ENCODE results near the gene LYPD6B.

Gene LYPD6B

GRCh38 chr2:149084924-149085795 lies 46.7 kb downstream of the LYPD6B start:
- Mint-ChIP-seq H3K9me3 (no peaks in the 10 kb centered on the region), H3K36me3 (peaks cover 2% of the 10 kb centered on the region), H3K27me3 (peaks cover 4% of the 10 kb centered on the region), H3K27ac (no peak overlapping the region), H3K4me3 (no peak overlapping the region), H3K4me1 (peaks cover 26% of the 10 kb centered on the region)
- no peak for ATAC-seq (ENCODE audit: low read depth)
- no peak for DNase-seq (ENCODE audit: low spot score in 2 of 2)

- DNase-seq (ENCODE audit: low spot score in 2 of 2) (no peak), ATAC-seq (ENCODE audit: low read depth) (no peak)
- Mint-ChIP-seq H3K4me3 (no peak overlapping the region), H3K9me3 (no peaks in the 10 kb centered on the region), H3K27ac (no peak overlapping the region), H3K27me3 (peaks cover 7% of the 10 kb centered on the region), H3K4me1 (peaks cover 24% of the 10 kb centered on the region), H3K36me3 (peaks cover under 1% of the 10 kb centered on the region)
These were observed 49.3 kb downstream of the LYPD6B start for GRCh38 chr2:149087751-149088150.

GRCh38 chr2:149089068-149089467 lies 50.6 kb downstream of the LYPD6B start:
- DNase-seq (ENCODE audit: low spot score in 2 of 2), result no peak
- ATAC-seq (ENCODE audit: low read depth), result no peak

GRCh38 chr2:149090706-149091105 lies 52.2 kb downstream of the LYPD6B start:
- H3K27ac Mint-ChIP-seq, result no peak overlapping the region
- H3K4me1 Mint-ChIP-seq, result peaks cover 20% of the 10 kb centered on the region
- peaks cover 14% of the 10 kb centered on the region for H3K27me3 Mint-ChIP-seq
- H3K36me3 Mint-ChIP-seq, result peaks cover 6% of the 10 kb centered on the region
- no peaks in the 10 kb centered on the region for H3K9me3 Mint-ChIP-seq
- DNase-seq (ENCODE audit: low spot score in 2 of 2), result no peak
- no peak overlapping the region for H3K4me3 Mint-ChIP-seq
- no peak for ATAC-seq (ENCODE audit: low read depth)

More at GRCh38 chr2:149089068-149089467, 50.6 kb downstream of the LYPD6B start:
- Mint-ChIP-seq H3K9me3 (no peaks in the 10 kb centered on the region), H3K4me3 (no peak overlapping the region), H3K4me1 (peaks cover 25% of the 10 kb centered on the region), H3K36me3 (peaks cover 3% of the 10 kb centered on the region), H3K27ac (no peak overlapping the region), H3K27me3 (peaks cover 9% of the 10 kb centered on the region)

- no peak overlapping the region for H3K27ac Mint-ChIP-seq
- DNase-seq (ENCODE audit: low spot score in 2 of 2) (no peak), ATAC-seq (ENCODE audit: low read depth) (no peak)
- H3K27me3 Mint-ChIP-seq, result peaks cover 15% of the 10 kb centered on the region
- no peaks in the 10 kb centered on the region for H3K9me3 Mint-ChIP-seq
- H3K4me3 Mint-ChIP-seq, result no peak overlapping the region
- H3K36me3 Mint-ChIP-seq, result peaks cover 7% of the 10 kb centered on the region
- H3K4me1 Mint-ChIP-seq, result peaks cover 17% of the 10 kb centered on the region
These were observed 55.1 kb downstream of the LYPD6B start for GRCh38 chr2:149093579-149093978.

GRCh38 chr2:149094217-149095015 lies 55.9 kb downstream of the LYPD6B start:
- H3K4me1 Mint-ChIP-seq, result peaks cover 13% of the 10 kb centered on the region
- H3K9me3 Mint-ChIP-seq, result no peaks in the 10 kb centered on the region
- ATAC-seq (ENCODE audit: low read depth) (no peak), DNase-seq (ENCODE audit: low spot score in 2 of 2) (no peak)
- peaks cover 15% of the 10 kb centered on the region for H3K27me3 Mint-ChIP-seq
- peaks cover 7% of the 10 kb centered on the region for H3K36me3 Mint-ChIP-seq
- H3K4me3 Mint-ChIP-seq, result no peak overlapping the region
- H3K27ac Mint-ChIP-seq, result no peak overlapping the region

GRCh38 chr2:149098701-149099100 lies 60.2 kb downstream of the LYPD6B start:
- H3K4me3 Mint-ChIP-seq, result no peak overlapping the region
- H3K27ac Mint-ChIP-seq, result no peak overlapping the region
- peaks cover 9% of the 10 kb centered on the region for H3K27me3 Mint-ChIP-seq
- peaks cover 7% of the 10 kb centered on the region for H3K4me1 Mint-ChIP-seq
- no peak for ATAC-seq (ENCODE audit: low read depth)
- H3K9me3 Mint-ChIP-seq, result no peaks in the 10 kb centered on the region
- H3K36me3 Mint-ChIP-seq, result peaks cover 4% of the 10 kb centered on the region
- DNase-seq (ENCODE audit: low spot score in 2 of 2), result no peak

GRCh38 chr2:149099298-149099697 lies 60.8 kb downstream of the LYPD6B start:
- peaks cover 4% of the 10 kb centered on the region for H3K36me3 Mint-ChIP-seq
- no peak overlapping the region for H3K4me3 Mint-ChIP-seq
- no peak for ATAC-seq (ENCODE audit: low read depth)
- H3K27me3 Mint-ChIP-seq, result peaks cover 8% of the 10 kb centered on the region
- no peaks in the 10 kb centered on the region for H3K9me3 Mint-ChIP-seq
- H3K27ac Mint-ChIP-seq, result no peak overlapping the region
- no peak for DNase-seq (ENCODE audit: low spot score in 2 of 2)
- peaks cover 7% of the 10 kb centered on the region for H3K4me1 Mint-ChIP-seq

GRCh38 chr2:149100739-149101699 lies 62.5 kb downstream of the LYPD6B start:
- DNase-seq (ENCODE audit: low spot score in 2 of 2) (no peak), ATAC-seq (ENCODE audit: low read depth) (no peak)
- Mint-ChIP-seq H3K27ac (no peak overlapping the region), H3K4me1 (peaks cover 1% of the 10 kb centered on the region), H3K27me3 (peaks cover 1% of the 10 kb centered on the region), H3K9me3 (no peaks in the 10 kb centered on the region), H3K4me3 (no peak overlapping the region), H3K36me3 (no peaks in the 10 kb centered on the region)

- no peaks in the 10 kb centered on the region for H3K36me3 Mint-ChIP-seq
- H3K9me3 Mint-ChIP-seq, result peaks cover 2% of the 10 kb centered on the region
- no peak overlapping the region for H3K4me3 Mint-ChIP-seq
- H3K27ac Mint-ChIP-seq, result no peak overlapping the region
- H3K4me1 Mint-ChIP-seq, result no peaks in the 10 kb centered on the region
- DNase-seq (ENCODE audit: low spot score in 2 of 2) (no peak), ATAC-seq (ENCODE audit: low read depth) (no peak)
- H3K27me3 Mint-ChIP-seq, result no peaks in the 10 kb centered on the region
These were observed 63.3 kb downstream of the LYPD6B start for GRCh38 chr2:149101818-149102217.

GRCh38 chr2:149103081-149103620 lies 64.7 kb downstream of the LYPD6B start:
- no peak overlapping the region for H3K27ac Mint-ChIP-seq
- peaks cover 2% of the 10 kb centered on the region for H3K27me3 Mint-ChIP-seq
- peaks cover 4% of the 10 kb centered on the region for H3K9me3 Mint-ChIP-seq
- no peaks in the 10 kb centered on the region for H3K4me1 Mint-ChIP-seq
- H3K36me3 Mint-ChIP-seq, result peaks cover 2% of the 10 kb centered on the region
- H3K4me3 Mint-ChIP-seq, result no peak overlapping the region
- DNase-seq (ENCODE audit: low spot score in 2 of 2), result no peak
- no peak for ATAC-seq (ENCODE audit: low read depth)

- ATAC-seq (ENCODE audit: low read depth), result no peak
- Mint-ChIP-seq H3K27me3 (peaks cover 2% of the 10 kb centered on the region), H3K9me3 (peaks cover 6% of the 10 kb centered on the region), H3K36me3 (peaks cover 3% of the 10 kb centered on the region), H3K4me3 (no peak overlapping the region), H3K4me1 (no peaks in the 10 kb centered on the region), H3K27ac (no peak overlapping the region)
- no peak for DNase-seq (ENCODE audit: low spot score in 2 of 2)
These were observed 65.7 kb downstream of the LYPD6B start for GRCh38 chr2:149104221-149104620.

GRCh38 chr2:149112068-149112467 lies 73.6 kb downstream of the LYPD6B start:
- ATAC-seq (ENCODE audit: low read depth) (no peak), DNase-seq (ENCODE audit: low spot score in 2 of 2) (no peak)
- Mint-ChIP-seq H3K9me3 (peaks cover 9% of the 10 kb centered on the region), H3K4me3 (no peak overlapping the region), H3K4me1 (peaks cover 6% of the 10 kb centered on the region), H3K36me3 (peaks cover 5% of the 10 kb centered on the region), H3K27ac (no peak overlapping the region), H3K27me3 (peaks cover 6% of the 10 kb centered on the region)
